Activated CD8-positive, alpha-beta memory T cell treated with anti-CD3 and anti-CD28 coated beads for 1 hour (primary cell): ENCODE data around the gene MRPL30.
"Not testable (repeated sequence)": the region's sequence is repeated elsewhere in the genome, so short reads cannot be mapped to it uniquely, and the experiment has no call there.

Experiments used
- DNase-seq, 2 donors: peaks; one replicate each; pipeline ENCODE4 v3.0.0-alpha.2; 2020; ENCODE audit warnings: low read depth in 1 of 2; ENCODE audit errors: extremely low read depth in 1 of 2

The MRPL30 gene

GRCh38 chr2:99183025-99183424 lies 2.0 kb downstream of the MRPL30 start:
- no peak for DNase-seq

GRCh38 chr2:99184811-99185210 lies 3.8 kb downstream of the MRPL30 start:
- no peak for DNase-seq

GRCh38 chr2:99187011-99187410 lies 6.0 kb downstream of the MRPL30 start:
- DNase-seq, result no peak

DNA sequence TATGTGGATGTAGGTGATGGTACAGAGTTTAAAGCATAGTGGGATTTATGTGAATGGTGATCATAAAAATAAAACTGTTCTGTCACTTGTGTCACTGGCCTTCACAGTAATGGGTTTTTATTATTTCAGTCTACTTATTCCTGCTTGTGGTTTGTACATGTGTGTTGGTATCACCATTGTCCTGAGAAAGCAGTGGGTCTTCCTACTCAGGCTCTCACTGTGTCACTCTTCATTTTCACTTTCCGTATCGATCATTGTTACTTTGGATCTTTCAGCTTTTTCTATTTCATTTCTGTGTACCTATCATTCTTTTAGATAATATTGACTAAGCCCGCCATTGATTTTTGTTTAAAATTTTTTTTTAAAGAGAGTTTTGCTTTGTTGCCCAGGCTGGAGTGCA lies 7.4 kb downstream of the MRPL30 start:
- DNase-seq, result no peak

GRCh38 chr2:99190548-99190947 lies 9.6 kb downstream of the MRPL30 start:
- DNase-seq, result no peak

DNA sequence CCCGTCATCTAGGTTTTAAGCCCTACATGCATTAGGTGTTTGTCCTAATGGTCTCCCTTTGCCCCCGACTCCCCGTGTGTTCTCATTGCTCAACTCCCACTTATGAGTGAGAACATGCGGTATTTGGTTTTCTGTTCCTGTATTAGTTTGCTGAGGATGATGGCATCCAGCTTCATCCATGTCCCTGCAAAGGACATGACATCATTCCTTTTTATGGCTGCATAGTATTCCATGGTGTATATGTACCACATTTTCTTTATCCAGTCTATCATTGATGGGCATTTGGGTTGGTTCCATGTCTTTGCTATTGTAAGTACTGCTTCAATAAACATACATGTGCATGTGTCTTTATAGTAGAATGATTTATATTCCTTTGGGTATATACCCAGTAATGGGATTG lies 11.4 kb downstream of the MRPL30 start:
- not testable (repeated sequence) for DNase-seq

GRCh38 chr2:99198103-99198841 lies 17.3 kb downstream of the MRPL30 start:
- no peak for DNase-seq

- DNase-seq, result no peak
These were observed 19.3 kb downstream of the MRPL30 start for GRCh38 chr2:99200076-99200800.

GRCh38 chr2:99201959-99202678 lies 21.1 kb downstream of the MRPL30 start:
- no peak for DNase-seq

GRCh38 chr2:99205491-99205890 lies 24.5 kb downstream of the MRPL30 start:
- DNase-seq, result no peak

GRCh38 chr2:99216096-99216495 lies 35.1 kb downstream of the MRPL30 start:
- DNase-seq, result no peak

GRCh38 chr2:99217929-99218501 lies 37.0 kb downstream of the MRPL30 start:
- no peak for DNase-seq

DNA sequence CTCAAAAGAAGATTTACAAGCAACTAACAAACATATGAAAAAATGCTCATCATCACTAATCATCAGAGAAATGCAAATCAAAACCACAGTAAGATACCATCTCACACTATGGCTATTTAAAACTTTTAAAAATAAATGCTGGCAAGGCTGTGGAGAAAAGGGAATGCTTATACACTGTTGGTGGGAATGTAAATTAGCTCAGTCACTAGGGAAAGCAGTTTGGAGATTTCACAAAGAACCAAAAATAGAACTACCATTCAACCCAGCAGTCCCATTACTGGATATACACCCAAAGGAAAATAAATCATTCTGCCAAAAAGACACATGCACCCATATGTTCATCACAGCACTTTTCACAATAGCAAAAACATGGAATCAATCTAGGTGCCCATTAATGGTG lies 52.2 kb downstream of the MRPL30 start:
- not testable (repeated sequence) for DNase-seq

- DNase-seq, result no peak
These were observed 57.6 kb downstream of the MRPL30 start for GRCh38 chr2:99238599-99238998.

DNA sequence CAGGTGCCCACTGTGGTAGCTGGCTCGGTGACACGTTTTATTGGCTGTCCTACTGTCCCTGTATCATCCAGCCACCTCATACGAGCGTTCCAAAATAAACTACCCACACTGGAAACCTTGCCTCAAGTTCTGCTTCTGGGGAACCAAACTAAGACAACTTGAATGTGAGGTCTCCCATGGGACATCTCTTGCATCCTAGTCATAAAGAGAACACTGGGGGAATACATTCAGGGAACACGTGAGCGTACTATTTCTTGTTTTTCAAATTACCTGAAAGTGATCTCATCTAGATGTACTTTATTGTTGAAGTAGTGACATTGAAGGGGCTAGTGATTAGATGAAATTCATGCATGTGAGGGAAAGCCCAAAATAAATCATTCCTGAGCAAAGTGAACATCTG lies 59.4 kb downstream of the MRPL30 start:
- DNase-seq, result no peak

DNA sequence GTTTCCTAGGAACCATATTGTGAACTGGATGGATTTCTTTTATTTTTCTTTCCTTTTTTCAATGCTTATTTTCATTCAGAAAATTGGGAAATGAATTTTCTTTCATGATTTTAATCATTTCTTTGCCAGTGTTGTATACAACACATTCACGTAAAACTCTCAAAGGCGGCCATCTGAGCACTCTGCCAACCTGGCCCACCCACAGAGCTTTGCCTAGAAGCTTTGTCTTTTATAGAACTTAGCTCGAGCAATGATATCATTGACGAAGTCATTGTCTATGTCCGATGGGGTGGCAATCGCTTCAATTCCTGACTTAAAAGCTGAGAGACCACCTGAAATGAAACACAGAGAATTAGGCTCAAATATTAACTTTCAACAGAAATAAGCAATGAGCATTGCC lies 61.2 kb downstream of the MRPL30 start:
- no peak for DNase-seq
